HG03469 (cell line): ENCODE measurements around the gene UCHL1.
"Not testable (repeated sequence)": the region's sequence is repeated elsewhere in the genome, so short reads cannot be mapped to it uniquely, and the experiment has no call there.

Experiments used
- ATAC-seq: cut with Tn5 transposase; IDR thresholded peaks from one replicate; pipeline ENCODE4 v1.9.1; 2021; ENCODE audit warnings: mild to moderate bottlenecking, moderate library complexity, moderate number of reproducible peaks; ENCODE audit not compliant: unreplicated experiment

Gene UCHL1

DNA sequence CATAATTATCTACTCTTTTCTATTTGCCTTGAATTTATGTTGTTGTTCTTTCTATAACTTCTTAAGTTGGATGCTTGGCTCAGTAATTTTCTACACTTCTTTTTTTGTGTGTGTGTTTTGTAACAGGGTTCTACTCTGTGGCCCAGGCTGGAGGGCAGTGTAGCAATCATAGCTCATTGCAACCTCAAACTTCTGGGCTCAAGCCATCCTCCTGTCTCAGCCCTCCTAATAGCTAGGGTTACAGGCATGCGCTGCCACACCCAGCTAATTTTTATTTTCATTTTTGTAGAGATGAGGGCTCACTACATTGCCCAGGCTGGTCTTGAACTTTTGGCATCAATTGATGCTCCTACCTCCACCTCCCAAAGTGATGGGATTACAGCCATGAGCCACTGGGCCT is 20.7 kb upstream of the UCHL1 start:
- no peak for ATAC-seq

DNA sequence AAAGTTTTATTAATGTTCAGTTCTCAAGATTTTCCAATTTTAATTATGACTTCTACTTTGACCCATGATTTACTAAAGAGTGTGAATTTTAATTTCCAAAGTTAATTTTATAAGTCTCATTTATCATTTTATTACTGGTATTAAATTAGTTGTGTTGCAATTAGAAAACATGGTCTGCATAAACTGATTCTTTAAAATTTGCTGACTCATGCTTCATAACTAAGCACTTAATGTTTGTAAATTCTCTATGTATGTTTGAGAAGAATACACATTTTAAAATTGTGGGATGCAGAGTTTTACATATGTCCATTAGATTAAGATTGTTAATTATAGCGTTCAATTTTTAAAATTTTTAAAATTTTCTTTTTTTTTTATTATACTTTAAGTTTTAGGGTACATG is 20.2 kb upstream of the UCHL1 start:
- no peak for ATAC-seq

GRCh38 chr4:41241919-41242318 is 14.8 kb upstream of the UCHL1 start:
- ATAC-seq, result no peak

GRCh38 chr4:41245983-41246382 is 10.7 kb upstream of the UCHL1 start:
- ATAC-seq, result no peak

GRCh38 chr4:41256131-41256739 is 493 bp upstream of the UCHL1 start:
- ATAC-seq, result no peak

- ATAC-seq, result peak; percentile 39
Observed at GRCh38 chr4:41257257-41257901, 651 bp downstream of the UCHL1 start.

- no peak for ATAC-seq
Observed at GRCh38 chr4:41257906-41258305, 1.2 kb downstream of the UCHL1 start.

DNA sequence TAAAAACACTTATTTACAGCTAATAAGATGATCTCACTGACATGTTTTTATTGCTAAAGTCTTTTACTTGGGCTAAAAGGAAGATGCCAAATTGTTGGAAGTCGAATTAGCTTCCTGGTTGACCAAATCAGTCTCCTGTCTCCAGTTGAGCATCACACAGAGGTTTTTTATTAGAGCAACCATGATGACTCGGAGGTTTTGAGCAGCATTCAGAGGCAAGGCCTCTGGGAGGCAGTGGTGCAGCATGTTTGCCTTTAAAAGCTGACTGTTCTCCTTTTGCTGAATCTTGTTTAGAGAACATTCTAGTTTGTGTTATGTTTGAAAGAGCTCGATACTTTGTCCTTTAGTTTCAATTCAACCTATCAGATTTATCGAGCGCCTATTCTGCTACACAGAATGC is 2.1 kb downstream of the UCHL1 start:
- ATAC-seq, result no peak

GRCh38 chr4:41260116-41260733 is 3.5 kb downstream of the UCHL1 start:
- no peak for ATAC-seq

DNA sequence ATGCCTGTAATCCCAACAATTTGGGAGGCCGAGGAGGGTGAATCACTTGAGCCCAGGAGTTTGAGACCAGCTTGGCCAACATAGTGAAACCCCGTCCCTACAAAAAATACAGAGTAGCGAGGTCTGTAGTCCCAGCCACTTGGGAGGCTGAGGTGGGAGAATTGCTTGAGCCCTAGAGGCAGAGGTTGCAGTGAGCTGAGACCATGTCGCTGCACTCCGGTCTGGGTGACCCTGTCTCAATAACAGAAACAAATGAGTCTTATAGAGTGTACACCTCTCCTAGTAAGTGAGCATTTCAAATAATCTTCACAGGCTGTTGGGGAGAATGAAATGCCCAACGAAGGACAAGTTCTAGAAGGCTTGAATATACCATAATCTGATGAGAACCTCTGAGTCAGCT is 5.5 kb downstream of the UCHL1 start:
- no peak for ATAC-seq

DNA sequence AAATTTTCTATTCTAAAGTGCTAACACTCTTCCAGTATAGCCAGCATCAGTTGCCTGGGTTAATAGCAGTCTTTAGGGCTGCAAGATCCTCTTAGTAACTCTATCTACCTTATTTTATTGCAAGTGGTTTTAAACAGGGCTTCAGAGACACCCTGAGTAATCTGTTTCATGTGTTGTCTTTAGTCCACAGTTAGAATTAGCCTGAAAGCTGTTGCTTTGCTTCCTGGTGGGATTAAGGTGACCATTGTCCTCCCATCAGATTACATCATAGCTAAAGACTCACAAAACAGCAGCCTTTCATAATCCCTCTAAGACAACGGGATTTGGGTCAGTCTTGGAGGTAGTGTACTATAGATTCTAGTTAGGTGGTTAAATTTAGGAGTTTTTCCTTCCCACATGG is 7.5 kb downstream of the UCHL1 start:
- no peak for ATAC-seq

DNA sequence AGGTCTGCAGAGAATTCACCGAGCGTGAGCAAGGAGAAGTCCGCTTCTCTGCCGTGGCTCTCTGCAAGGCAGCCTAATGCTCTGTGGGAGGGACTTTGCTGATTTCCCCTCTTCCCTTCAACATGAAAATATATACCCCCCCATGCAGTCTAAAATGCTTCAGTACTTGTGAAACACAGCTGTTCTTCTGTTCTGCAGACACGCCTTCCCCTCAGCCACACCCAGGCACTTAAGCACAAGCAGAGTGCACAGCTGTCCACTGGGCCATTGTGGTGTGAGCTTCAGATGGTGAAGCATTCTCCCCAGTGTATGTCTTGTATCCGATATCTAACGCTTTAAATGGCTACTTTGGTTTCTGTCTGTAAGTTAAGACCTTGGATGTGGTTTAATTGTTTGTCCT is 11.3 kb downstream of the UCHL1 start:
- ATAC-seq, result no peak

GRCh38 chr4:41268721-41269517 is 12.2 kb downstream of the UCHL1 start:
- no peak for ATAC-seq

DNA sequence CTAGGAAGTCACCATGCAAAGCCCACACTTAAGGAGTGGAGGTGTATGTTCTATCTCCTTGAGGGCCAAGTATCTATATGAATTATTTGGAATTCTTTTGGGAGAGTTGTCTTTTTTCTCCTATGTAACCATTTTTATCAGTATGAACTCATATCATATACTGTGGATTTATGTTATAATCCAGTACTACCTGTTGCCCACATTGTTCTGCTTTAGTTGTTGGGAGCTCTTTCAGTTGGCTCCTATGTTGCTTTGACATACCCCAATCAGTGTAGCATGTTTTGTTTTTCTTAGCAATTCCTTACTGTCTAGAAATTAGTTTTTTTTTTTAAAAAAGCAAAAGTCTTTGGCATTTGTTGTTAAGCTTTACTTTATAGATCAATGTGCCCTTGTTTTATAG is 13.0 kb downstream of the UCHL1 start:
- ATAC-seq, result no peak

- not testable (repeated sequence) for ATAC-seq
Observed at GRCh38 chr4:41275931-41276330, 19.2 kb downstream of the UCHL1 start.

- no peak for ATAC-seq
Observed at GRCh38 chr4:41280010-41280409, 23.3 kb downstream of the UCHL1 start.

- peak; percentile 82 for ATAC-seq
Observed at GRCh38 chr4:41281038-41281634, 24.4 kb downstream of the UCHL1 start.

DNA sequence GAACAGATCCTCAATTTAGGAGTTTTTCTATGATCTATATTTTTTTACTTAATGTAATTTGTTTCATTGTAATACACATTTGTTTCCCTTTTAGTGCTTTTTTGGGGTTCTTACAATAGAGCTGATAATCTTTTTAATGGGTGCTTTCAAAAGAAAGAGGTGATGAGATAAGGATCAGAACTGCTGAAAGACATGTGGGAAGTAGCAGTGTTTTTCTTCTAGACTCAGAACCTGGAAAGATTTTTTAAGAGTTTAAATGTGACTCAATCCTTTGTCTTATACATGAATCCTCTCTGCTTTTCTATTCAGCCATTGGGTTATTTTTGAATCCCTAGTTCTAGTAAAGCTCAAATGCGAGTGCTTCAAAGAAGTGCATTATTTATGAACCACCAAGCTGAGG is 25.6 kb downstream of the UCHL1 start:
- ATAC-seq, result no peak

- ATAC-seq, result no peak
Observed at GRCh38 chr4:41285202-41285863, 28.6 kb downstream of the UCHL1 start.

DNA sequence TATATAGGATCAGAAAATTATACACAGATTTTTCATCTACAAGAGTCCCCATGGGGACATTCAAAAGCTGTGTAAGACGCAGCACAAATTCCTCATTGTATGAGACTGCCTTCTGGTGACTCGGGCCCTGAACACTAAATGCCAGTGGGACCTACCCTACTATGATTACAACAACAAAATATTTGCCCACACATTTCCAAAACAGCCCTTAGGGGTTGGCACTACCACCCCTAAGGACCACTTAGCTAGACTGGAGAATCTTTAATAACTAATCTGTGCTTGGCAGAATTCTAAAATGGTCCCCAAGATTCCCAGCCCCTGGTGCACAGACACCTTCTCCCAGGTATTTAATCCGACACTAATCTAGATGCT is 29.1 kb downstream of the UCHL1 start:
- ATAC-seq, result no peak

DNA sequence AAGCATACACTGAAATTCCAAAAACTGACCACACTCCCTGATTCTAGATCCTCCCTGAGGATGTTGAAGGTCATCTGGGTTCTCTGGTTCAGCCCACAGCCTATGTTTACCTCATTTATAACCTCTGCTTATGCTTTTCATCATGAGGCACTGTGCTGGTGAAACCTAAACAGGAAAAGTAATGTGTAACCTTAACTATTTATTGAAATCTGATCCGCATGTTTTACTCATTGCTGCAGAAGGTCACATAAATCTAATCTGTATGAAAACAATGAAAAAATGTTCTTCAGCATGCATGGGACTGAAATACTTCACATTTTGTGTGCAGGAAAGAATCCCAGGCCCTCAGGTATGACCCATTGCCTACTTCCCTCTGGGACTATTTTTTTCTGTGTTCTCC is 30.3 kb downstream of the UCHL1 start:
- no peak for ATAC-seq
